Heart right ventricle (tissue), 16 donors: ENCODE results near the gene C4orf54. TPM values are rescaled to one million over a fixed set of nuclear protein-coding genes. Genes with fewer than 3 reads are reported as not detected.

Source experiments
- ATAC-seq, 8 donors: fragments of 200-7000 bp; cut with Tn5 transposase; one replicate each; pipeline ENCODE4 v1.9.1; 2020; ENCODE audit warnings: mild to moderate bottlenecking in 8 of 8, moderate library complexity in 8 of 8, moderate number of reproducible peaks in 1 of 8
- DNase-seq, 2 donors: peaks; one replicate each; pipeline ENCODE4 v3.0.0-alpha.2; 2020
- H3K27ac ChIP-seq, 10 donors: fragments of 200-600 bp; sonication (generic) in 2 of 10; one replicate each; pipeline versions ENCODE4 v1.5.0 to v1.8.0; 2020 to 2022; ENCODE audit warnings: mild to moderate bottlenecking in 3 of 10
- H3K27me3 ChIP-seq, 7 donors: fragments of 200-600 bp; one replicate each; pipeline ENCODE4 v1.8.0; 2021 to 2022; ENCODE audit warnings: mild to moderate bottlenecking in 2 of 7
- H3K36me3 ChIP-seq, 9 donors: fragments of 200-600 bp; sonication (generic) in 1 of 9; one replicate each; pipeline versions ENCODE4 v1.5.0 to v1.8.0; 2020 to 2022; ENCODE audit warnings: mild to moderate bottlenecking in 2 of 9
- H3K4me1 ChIP-seq, 9 donors: fragments of 200-600 bp; sonication (generic) in 1 of 9; one replicate each; pipeline versions ENCODE4 v1.5.0 to v1.8.0; 2020 to 2022; ENCODE audit warnings: mild to moderate bottlenecking in 4 of 9
- H3K4me3 ChIP-seq, 10 donors: fragments of 200-600 bp; sonication (generic) in 2 of 10; one replicate each; pipeline versions ENCODE4 v1.5.0 to v1.8.0; 2020 to 2022; ENCODE audit warnings: mild to moderate bottlenecking in 7 of 10, moderate library complexity in 2 of 10
- H3K9me3 ChIP-seq, 11 donors: fragments of 200-600 bp in 10 of 11; sonication (generic) in 2 of 11; one replicate each; pipeline versions ENCODE4 v1.5.0 to v1.8.0; 2013 to 2022; ENCODE audit warnings: mild to moderate bottlenecking in 2 of 11, control low read depth in 1 of 11, moderate library complexity in 1 of 11
- CTCF ChIP-seq, 9 donors: fragments of 200-600 bp; sonication (generic) in 2 of 9; IDR thresholded peaks; one replicate each; pipeline versions ENCODE4 v1.5.0 to v1.8.0; 2021 to 2022; ENCODE audit warnings: antibody characterized with exemption in 9 of 9, mild to moderate bottlenecking in 5 of 9, moderate library complexity in 1 of 9
- WGBS, 2 donors: extraction: QIAGEN DNeasy Blood & Tissue Kit; methylation state at CpG; one replicate each; pipeline ENCODE4 v1.1.7; 2013; ENCODE audit warnings: inconsistent platforms in 1 of 2; 5-methylcytosine and 5-hydroxymethylcytosine counted together
- intact Hi-C, 10 donors: fragments of 100-400 bp; cut with DNase I; formaldehyde crosslinking; loops; one replicate each; pipeline versions ENCODE4 v1.11.1 to v1.14.2; 2022
- polyA plus RNA-seq, 2 donors: library from polyadenylated mRNA; stranded (reverse); fragments of 200-250 nt; gene quantifications; one replicate each; pipeline ENCODE4 v1.2.3, GENCODE V29; 2013
- total RNA-seq, 10 donors: library from RNA; stranded (reverse); fragmentation: NEBNext Ultra II Directional in 3 of 10; extraction: Animal tissue kit (Norgen Biotek cat#: 25700) in 3 of 10; gene quantifications; one replicate each; pipeline versions ENCODE4 v1.2.1 to v1.2.4, GENCODE V29; 2021 to 2023
- donor health status: Arrhythmogenic right ventricular cardiomyopathy.
- donor health status: ischemic (EF 13 %, LVEDD 7.1; RV severe dilation, severe dysfunction).
- donor health status: healthy with polysubstance abuse.
- donor health status: DM: no; HTN: yes; CAD: no.
- donor health status: DM: no; HTN: no; CAD: no.
- donor health status: ischemic (EF 25% LVEDD 6.9; RV normal size, moderate dysfunction).
- donor health status: ischemic (EF 25% LVEDD 5.7; RV mildly dilated, moderate dysfunction).
- donor health status: healthy.
- donor health status: DM: yes; HTN: yes; CAD: no.
- donor health status: Ischemic cardiomyopathy.
- donor health status: ischemic (EF 35%, LVEDD 5.7; RV mildly dilated, moderate dysfunction).
- donor health status: nonischemic (EF 11% LVEDD 7.7; RV severe dilation, severe dysfunction).
- donor health status: DM: yes; HTN: yes; CAD: no.
- donor health status: PGD.
- donor health status: ischemic (EF 29% LVEDD 5.4; RV normal size, mild dysfunction).
- donor health status: nonischemic (EF 23%, LVEDD 6.1; RV moderate dilation, normal function).

C4orf54 gene
- total and polyA plus RNA-seq, 12 donors = 0.68 to 14.4 (median 1.6) TPM

- Histone ChIP-seq H3K4me1 (peaks cover 0 to 21% (median 5%) of the 10 kb centered on the region in 9 donors), H3K36me3 (no peaks in the 10 kb centered on the region), H3K27ac (no peak overlapping the region), H3K9me3 (no peaks in the 10 kb centered on the region), H3K27me3 (no peaks in the 10 kb centered on the region), H3K4me3 (no peak overlapping the region)
- no peak for ATAC-seq
- intact Hi-C loops = loop anchor here in 2 of 10 donors (5.0 kb wide), 2 partner anchors 33 to 38 kb away; no protein-coding TSS in a partner anchor
- TF ChIP-seq CTCF (IDR thresholded peaks at IDR 0.05) = no peak
- WGBS, 2 donors = 30 to 38% methylated on average over 4 of the region's 4 CpGs
- DNase-seq = no peak
Observed at GRCh38 chr4:99683895-99684294, 26.3 kb upstream of the C4orf54 start.

GRCh38 chr4:99679976-99680375 lies 22.3 kb upstream of the C4orf54 start:
- Histone ChIP-seq H3K9me3 (peaks cover 0 to 3% (median 0%) of the 10 kb centered on the region in 11 donors), H3K4me1 (peaks cover 0 to 24% (median 5%) of the 10 kb centered on the region in 9 donors), H3K27me3 (no peaks in the 10 kb centered on the region), H3K4me3 (no peak overlapping the region), H3K27ac (peak overlapping the region in 8 of 10 donors; percentile 5 to 73 (median 50)), H3K36me3 (no peaks in the 10 kb centered on the region)
- DNase-seq (no peak), ATAC-seq (no peak)
- intact Hi-C loops = loop anchor here in 2 of 10 donors (5.0 to 10.0 kb wide), 4 partner anchors 37 to 118 kb away; partner anchors contain the start of gene TRMT10A (in 2 of the 2)
- no peak for TF ChIP-seq CTCF (IDR thresholded peaks at IDR 0.05)
- WGBS, 2 donors = 48 to 65% methylated on average over 1 of the region's 1 CpG

GRCh38 chr4:99679204-99679603 lies 21.6 kb upstream of the C4orf54 start:
- WGBS, 2 donors = 10 to 14% methylated on average over 4 of the region's 4 CpGs
- ATAC-seq (peak; percentile 90 to 97 (median 96)), DNase-seq (peak; percentile 34 to 68)
- Histone ChIP-seq H3K4me1 (peaks cover 0 to 24% (median 5%) of the 10 kb centered on the region in 9 donors), H3K36me3 (no peaks in the 10 kb centered on the region), H3K27me3 (no peaks in the 10 kb centered on the region), H3K4me3 (no peak overlapping the region), H3K27ac (peak overlapping the region in 9 of 10 donors; percentile 5 to 73 (median 45)), H3K9me3 (peaks cover 0 to 8% (median 0%) of the 10 kb centered on the region in 11 donors)
- peak in 5 of 9 donors; percentile 8 to 27 (median 18) for TF ChIP-seq CTCF (IDR thresholded peaks at IDR 0.05)
- intact Hi-C loops = loop anchor here in 2 of 10 donors (5.0 to 10.0 kb wide), 2 partner anchors 114 to 117 kb away; partner anchors contain the start of gene TRMT10A (in 2 of the 2)

- Histone ChIP-seq H3K36me3 (no peaks in the 10 kb centered on the region), H3K27ac (no peak overlapping the region), H3K4me3 (no peak overlapping the region), H3K4me1 (peaks cover 0 to 17% (median 5%) of the 10 kb centered on the region in 9 donors), H3K27me3 (no peaks in the 10 kb centered on the region), H3K9me3 (peaks cover 0 to 28% (median 14%) of the 10 kb centered on the region in 11 donors)
- TF ChIP-seq CTCF (IDR thresholded peaks at IDR 0.05) = no peak
- ATAC-seq = no peak
- 78 to 90% methylated on average over 1 of the region's 1 CpG for WGBS, 2 donors
- DNase-seq = no peak
- intact Hi-C loops = loop anchor here in 2 of 10 donors (5.0 to 10.0 kb wide), 2 partner anchors 112 to 115 kb away; partner anchors contain the start of gene TRMT10A (in 2 of the 2)
Observed at GRCh38 chr4:99677161-99677560, 19.5 kb upstream of the C4orf54 start.
